ENCODE results near the gene TBX18.

TBX18 gene

GRCh38 chr6:84743616-84744015 is 20.8 kb downstream of the TBX18 start:
- DNase-seq = no peak

GRCh38 chr6:84740385-84740784 is 24.0 kb downstream of the TBX18 start:
- no peak for DNase-seq

GRCh38 chr6:84739866-84740208 is 24.6 kb downstream of the TBX18 start:
- no peak for DNase-seq

- DNase-seq = no peak
These were observed 25.2 kb downstream of the TBX18 start for GRCh38 chr6:84738996-84739865.

- no peak for DNase-seq
These were observed 30.5 kb downstream of the TBX18 start for GRCh38 chr6:84733889-84734288.

GRCh38 chr6:84731901-84732300 is 32.5 kb downstream of the TBX18 start:
- no peak for DNase-seq

- no peak for DNase-seq
These were observed 33.0 kb downstream of the TBX18 start for GRCh38 chr6:84731401-84731800.

- DNase-seq = no peak
These were observed 35.8 kb downstream of the TBX18 start for GRCh38 chr6:84728602-84729001.

- no peak for DNase-seq
These were observed 45.2 kb downstream of the TBX18 start for GRCh38 chr6:84719152-84719551.

GRCh38 chr6:84718038-84718955 is 46.1 kb downstream of the TBX18 start:
- DNase-seq = no peak

GRCh38 chr6:84709121-84709520 is 55.3 kb downstream of the TBX18 start:
- DNase-seq = no peak

GRCh38 chr6:84707171-84707570 is 57.2 kb downstream of the TBX18 start:
- no peak for DNase-seq

- DNase-seq = no peak
These were observed 68.2 kb downstream of the TBX18 start for GRCh38 chr6:84696166-84696565.

GRCh38 chr6:84691978-84692623 is 72.3 kb downstream of the TBX18 start:
- DNase-seq = no peak

GRCh38 chr6:84688141-84688873 is 76.1 kb downstream of the TBX18 start:
- DNase-seq = no peak

GRCh38 chr6:84687431-84687830 is 77.0 kb downstream of the TBX18 start:
- no peak for DNase-seq

- no peak for DNase-seq
These were observed 78.3 kb downstream of the TBX18 start for GRCh38 chr6:84685983-84686584.

- DNase-seq = no peak
These were observed 82.6 kb downstream of the TBX18 start for GRCh38 chr6:84681693-84682326.

- no peak for DNase-seq
These were observed 88.7 kb downstream of the TBX18 start for GRCh38 chr6:84675651-84676050.

GRCh38 chr6:84674395-84674794 is 90.0 kb downstream of the TBX18 start:
- DNase-seq = no peak

GRCh38 chr6:84671183-84671582 is 93.2 kb downstream of the TBX18 start:
- DNase-seq = peak; percentile 11

- DNase-seq = no peak
These were observed 94.5 kb downstream of the TBX18 start for GRCh38 chr6:84669945-84670344.
